ENCODE measurements around the gene ATXN3L.

ATXN3L gene

DNA sequence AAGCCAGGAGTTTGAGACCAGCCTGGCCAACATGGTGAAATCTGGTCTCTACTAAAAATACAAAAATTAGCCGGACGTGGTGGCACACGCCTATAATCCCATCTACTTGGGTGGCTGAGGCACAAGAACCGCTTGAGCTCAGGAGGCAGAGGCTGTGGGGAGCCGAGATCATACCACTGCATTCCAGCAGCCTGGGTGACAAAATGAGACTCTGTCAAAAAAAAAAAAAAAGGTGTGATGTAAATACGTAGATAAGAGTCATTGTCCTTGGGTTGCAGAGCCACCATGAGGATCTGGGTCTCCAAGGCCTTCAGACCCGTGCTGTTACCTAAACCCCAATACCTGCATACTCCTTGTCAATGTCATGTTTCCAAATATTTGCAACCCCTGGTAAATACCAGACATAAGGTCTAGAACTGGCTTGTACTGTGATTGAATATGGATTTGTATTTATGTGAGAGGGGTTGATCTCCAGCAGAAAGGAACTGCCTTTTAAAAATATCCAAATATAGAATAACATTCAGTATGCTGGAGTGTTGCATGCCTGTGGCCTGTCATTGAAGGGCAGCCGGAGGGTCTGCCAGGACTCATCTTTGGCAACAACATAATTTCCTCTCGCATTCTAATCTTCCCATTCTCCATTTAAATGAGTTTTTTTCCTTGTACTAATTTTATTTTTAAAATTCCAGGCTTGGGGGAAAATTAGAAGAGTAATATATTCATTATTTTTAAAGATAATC is 40.4 kb downstream of the ATXN3L start:
- no peak for TF ChIP-seq CTCF (IDR thresholded peaks at IDR 0.05; ENCODE audit: control insufficient read depth, insufficient read depth, low read depth, low read length, missing control alignments)
- H3K4me3 ChIP-seq (ENCODE audit: control insufficient read depth, low read depth, low read length): no peak overlapping the region
- DNase-seq (ENCODE audit: low read depth): no peak

DNA sequence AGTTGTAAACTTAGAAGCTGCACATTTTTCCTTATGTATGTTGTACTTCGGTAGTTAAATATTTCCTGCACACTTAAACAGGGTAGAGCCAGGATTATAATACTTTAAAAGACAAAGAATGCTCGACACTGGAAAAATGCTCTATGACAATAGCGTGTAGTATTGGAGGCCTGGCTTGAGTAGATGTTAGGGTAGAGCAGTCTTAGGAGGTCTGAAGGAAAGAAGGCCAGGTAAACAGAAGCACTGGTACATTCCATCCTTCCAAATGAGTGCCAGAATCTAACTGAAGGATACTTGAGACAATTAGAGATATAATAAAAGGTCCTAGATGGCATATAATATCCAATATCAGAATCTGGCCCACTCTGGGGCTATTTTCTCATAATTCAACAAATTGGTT is 42.3 kb downstream of the ATXN3L start:
- TF ChIP-seq CTCF (IDR thresholded peaks at IDR 0.05; ENCODE audit: control insufficient read depth, insufficient read depth, low read depth, low read length, missing control alignments): no peak
- DNase-seq (ENCODE audit: low read depth): no peak
- H3K4me3 ChIP-seq (ENCODE audit: control insufficient read depth, low read depth, low read length): no peak overlapping the region

- DNase-seq (ENCODE audit: low read depth): no peak
- no peak overlapping the region for H3K4me3 ChIP-seq (ENCODE audit: control insufficient read depth, low read depth, low read length)
- no peak for TF ChIP-seq CTCF (IDR thresholded peaks at IDR 0.05; ENCODE audit: control insufficient read depth, insufficient read depth, low read depth, low read length, missing control alignments)
Measured at GRCh38 chrX:13276991-13277390, 42.9 kb downstream of the ATXN3L start.

GRCh38 chrX:13275031-13275430 is 44.8 kb downstream of the ATXN3L start:
- no peak overlapping the region for H3K4me3 ChIP-seq (ENCODE audit: control insufficient read depth, low read depth, low read length)
- TF ChIP-seq CTCF (IDR thresholded peaks at IDR 0.05; ENCODE audit: control insufficient read depth, insufficient read depth, low read depth, low read length, missing control alignments): no peak
- DNase-seq (ENCODE audit: low read depth): no peak

DNA sequence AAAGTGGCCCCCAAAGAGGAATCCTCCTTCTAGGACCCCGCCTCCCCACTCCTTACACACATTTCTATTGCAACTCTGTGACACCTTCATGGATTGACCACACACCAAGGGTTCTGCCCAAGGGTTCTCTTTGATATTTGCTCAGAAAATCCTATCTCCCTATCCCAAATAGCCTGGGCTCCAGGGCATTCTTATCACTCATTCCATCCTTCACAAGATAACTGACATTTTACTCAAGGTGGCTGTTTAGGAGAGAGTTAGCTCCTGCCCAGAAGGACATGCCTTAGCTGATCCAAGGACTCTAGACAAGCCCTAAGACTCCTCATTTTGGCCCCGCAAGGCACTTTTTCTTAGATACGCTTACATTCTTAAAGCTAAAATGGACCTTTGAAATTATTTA is 47.4 kb downstream of the ATXN3L start:
- DNase-seq (ENCODE audit: low read depth): no peak
- no peak overlapping the region for H3K4me3 ChIP-seq (ENCODE audit: control insufficient read depth, low read depth, low read length)
- no peak for TF ChIP-seq CTCF (IDR thresholded peaks at IDR 0.05; ENCODE audit: control insufficient read depth, insufficient read depth, low read depth, low read length, missing control alignments)

- TF ChIP-seq CTCF (IDR thresholded peaks at IDR 0.05; ENCODE audit: control insufficient read depth, insufficient read depth, low read depth, low read length, missing control alignments): no peak
- no peak overlapping the region for H3K4me3 ChIP-seq (ENCODE audit: control insufficient read depth, low read depth, low read length)
- no peak for DNase-seq (ENCODE audit: low read depth)
Measured at GRCh38 chrX:13271511-13271910, 48.3 kb downstream of the ATXN3L start.
